B cell (primary cell): Measurements from ENCODE around the gene NTM.
"Not testable (repeated sequence)": the region's sequence is repeated elsewhere in the genome, so short reads cannot be mapped to it uniquely, and the experiment has no call there.

ENCODE experiments used
- CTCF ChIP-seq: fragments of 200-600 bp; IDR thresholded peaks from one replicate; pipeline ENCODE4 v1.8.0; 2022; ENCODE audit warnings: antibody characterized with exemption, mild to moderate bottlenecking
- EZH2 ChIP-seq: IDR thresholded peaks from 2 replicates; pipeline ENCODE4 v1.6.1; 2012; ENCODE audit warnings: borderline replicate concordance, low read depth, mild to moderate bottlenecking, moderate library complexity, low read length; ENCODE audit not compliant: insufficient read depth, poor library complexity, severe bottlenecking

DNA sequence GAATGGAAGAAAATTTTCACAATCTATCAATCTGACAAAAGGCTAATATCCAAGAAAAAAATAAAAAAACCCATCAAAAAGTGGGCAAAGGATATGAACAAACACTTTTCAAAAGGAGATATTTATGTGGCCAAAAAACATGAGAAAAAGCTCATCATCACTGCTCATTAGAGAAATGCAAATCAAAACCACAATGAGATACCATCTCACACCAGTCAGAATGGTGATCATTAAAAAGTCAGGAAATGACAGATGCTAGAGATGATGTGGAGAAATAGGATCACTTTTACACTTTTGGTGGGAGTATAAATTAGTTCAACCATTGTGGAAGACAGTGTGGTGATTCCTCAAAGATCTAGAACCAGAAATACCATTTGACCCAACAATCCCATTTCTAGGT lies 999.7 kb downstream of the NTM start:
- not testable (repeated sequence) for TF ChIP-seq EZH2, CTCF
